ENCODE results near the gene SIGLEC1. TPM values are rescaled to one million over a fixed set of nuclear protein-coding genes. Genes with fewer than 3 reads are reported as not detected.

The SIGLEC1 gene
- total and polyA plus RNA-seq, 2 donors (not counting 1 experiment from before 2014, with no cell fraction given): not detected

GRCh38 chr20:3751675-3752385, 39.4 kb upstream of the SIGLEC1 start:
- Histone ChIP-seq H3K9ac (ENCODE audit: insufficient read depth, low read length) (no peak overlapping the region), H3K4me1 (ENCODE audit: control insufficient read depth, extremely low read depth, insufficient read depth, low read length) (no peaks in the 10 kb centered on the region), H3K27me3 (ENCODE audit: control insufficient read depth, insufficient read depth, low read length) (no peaks in the 10 kb centered on the region), H4K20me1 (ENCODE audit: control insufficient read depth, extremely low read depth, insufficient read depth, low read length) (no peaks in the 10 kb centered on the region), H3K36me3 (ENCODE audit: control insufficient read depth, insufficient read depth, low read length) (no peaks in the 10 kb centered on the region), H3K4me3 (replicated peaks in 1 of 4; ENCODE audit: control extremely low read depth in 1 of 4, insufficient read depth in 1 of 4, low read depth in 3 of 4, low read length in 4 of 4) (no peak overlapping the region), H3K9me3 (ENCODE audit: control insufficient read depth, insufficient read depth, low read depth, low read length) (no peaks in the 10 kb centered on the region), H3K79me2 (ENCODE audit: control insufficient read depth, insufficient read depth, low read length) (no peaks in the 10 kb centered on the region), H3K27ac (ENCODE audit: insufficient read depth, low read length) (no peak overlapping the region), H3K4me2 (ENCODE audit: extremely low read depth, insufficient read depth, low read length) (no peak overlapping the region), H2AFZ (ENCODE audit: low read length) (no peak overlapping the region)
- TF ChIP-seq CTCF (conservative IDR thresholded peaks at IDR 0.05 in 1 of 2, IDR thresholded peaks at IDR 0.05 in 1 of 2; ENCODE audit: low read depth in 1 of 2, low read length in 2 of 2) (no peak), EZH2 (IDR thresholded peaks at IDR 0.05; ENCODE audit: low read length, missing control alignments) (no peak)
- peak in 1 of 2 donors; percentile 31 for DNase-seq (ENCODE audit: low read depth in 2 of 2)

GRCh38 chr20:3751305-3751674, 38.9 kb upstream of the SIGLEC1 start:
- Histone ChIP-seq H3K79me2 (ENCODE audit: control insufficient read depth, insufficient read depth, low read length) (no peaks in the 10 kb centered on the region), H3K27ac (ENCODE audit: insufficient read depth, low read length) (no peak overlapping the region), H3K4me3 (replicated peaks in 1 of 4; ENCODE audit: control extremely low read depth in 1 of 4, insufficient read depth in 1 of 4, low read depth in 3 of 4, low read length in 4 of 4) (no peak overlapping the region), H4K20me1 (ENCODE audit: control insufficient read depth, extremely low read depth, insufficient read depth, low read length) (no peaks in the 10 kb centered on the region), H3K9ac (ENCODE audit: insufficient read depth, low read length) (no peak overlapping the region), H3K9me3 (ENCODE audit: control insufficient read depth, insufficient read depth, low read depth, low read length) (no peaks in the 10 kb centered on the region), H2AFZ (ENCODE audit: low read length) (no peak overlapping the region), H3K4me2 (ENCODE audit: extremely low read depth, insufficient read depth, low read length) (no peak overlapping the region), H3K4me1 (ENCODE audit: control insufficient read depth, extremely low read depth, insufficient read depth, low read length) (no peaks in the 10 kb centered on the region), H3K27me3 (ENCODE audit: control insufficient read depth, insufficient read depth, low read length) (no peaks in the 10 kb centered on the region), H3K36me3 (ENCODE audit: control insufficient read depth, insufficient read depth, low read length) (no peaks in the 10 kb centered on the region)
- no peak for DNase-seq (ENCODE audit: low read depth in 2 of 2)
- TF ChIP-seq CTCF (conservative IDR thresholded peaks at IDR 0.05 in 1 of 2, IDR thresholded peaks at IDR 0.05 in 1 of 2; ENCODE audit: low read depth in 1 of 2, low read length in 2 of 2) (no peak), EZH2 (IDR thresholded peaks at IDR 0.05; ENCODE audit: low read length, missing control alignments) (no peak)

GRCh38 chr20:3749689-3750531, 37.5 kb upstream of the SIGLEC1 start:
- H3K4me1 ChIP-seq (ENCODE audit: control insufficient read depth, extremely low read depth, insufficient read depth, low read length): no peaks in the 10 kb centered on the region
- H3K36me3 ChIP-seq (ENCODE audit: control insufficient read depth, insufficient read depth, low read length): no peaks in the 10 kb centered on the region
- H3K27ac ChIP-seq (ENCODE audit: insufficient read depth, low read length): no peak overlapping the region
- H3K4me2 ChIP-seq (ENCODE audit: extremely low read depth, insufficient read depth, low read length): no peak overlapping the region
- H3K9ac ChIP-seq (ENCODE audit: insufficient read depth, low read length): no peak overlapping the region
- H3K27me3 ChIP-seq (ENCODE audit: control insufficient read depth, insufficient read depth, low read length): no peaks in the 10 kb centered on the region
- H3K9me3 ChIP-seq (ENCODE audit: control insufficient read depth, insufficient read depth, low read depth, low read length): no peaks in the 10 kb centered on the region
- no peak overlapping the region for H3K4me3 ChIP-seq (replicated peaks in 1 of 4; ENCODE audit: control extremely low read depth in 1 of 4, insufficient read depth in 1 of 4, low read depth in 3 of 4, low read length in 4 of 4)
- DNase-seq (ENCODE audit: low read depth in 2 of 2): peak in 1 of 2 donors; percentile 13
- no peaks in the 10 kb centered on the region for H3K79me2 ChIP-seq (ENCODE audit: control insufficient read depth, insufficient read depth, low read length)
- TF ChIP-seq EZH2 (IDR thresholded peaks at IDR 0.05; ENCODE audit: low read length, missing control alignments) (no peak), CTCF (conservative IDR thresholded peaks at IDR 0.05 in 1 of 2, IDR thresholded peaks at IDR 0.05 in 1 of 2; ENCODE audit: low read depth in 1 of 2, low read length in 2 of 2) (peak in 1 of 2 donors; percentile 30)
- no peaks in the 10 kb centered on the region for H4K20me1 ChIP-seq (ENCODE audit: control insufficient read depth, extremely low read depth, insufficient read depth, low read length)
- H2AFZ ChIP-seq (ENCODE audit: low read length): no peak overlapping the region

Measured in fibroblast of lung (primary cell).